ENCODE results near the gene ETV3L.

Gene ETV3L

DNA sequence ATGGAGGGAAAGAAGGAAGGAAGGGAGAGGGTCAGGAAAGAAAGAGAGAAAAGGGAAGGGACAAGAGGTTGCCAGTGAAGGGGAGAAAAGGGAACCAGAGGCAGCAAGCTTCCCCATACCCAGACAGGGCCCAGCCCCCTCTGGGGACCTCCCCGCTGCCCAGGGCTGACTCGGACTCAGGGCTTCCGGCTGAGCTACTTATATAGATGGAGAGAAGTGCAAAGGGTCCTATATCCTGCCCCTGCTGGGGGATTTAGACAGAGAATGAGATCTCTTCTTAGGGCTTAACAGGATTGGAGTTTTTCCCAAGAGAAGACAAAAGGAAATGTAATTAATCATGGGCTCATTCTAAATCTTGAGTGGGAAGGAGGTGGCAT, at the start of gene ETV3L:
ETV3L (minus strand) TSS at position 176 of the 377 bp plus-strand sequence. CDS start 285 bp downstream, outside the sequence.
- DNase-seq (ENCODE audit: low read depth in 2 of 2), result no peak

DNA sequence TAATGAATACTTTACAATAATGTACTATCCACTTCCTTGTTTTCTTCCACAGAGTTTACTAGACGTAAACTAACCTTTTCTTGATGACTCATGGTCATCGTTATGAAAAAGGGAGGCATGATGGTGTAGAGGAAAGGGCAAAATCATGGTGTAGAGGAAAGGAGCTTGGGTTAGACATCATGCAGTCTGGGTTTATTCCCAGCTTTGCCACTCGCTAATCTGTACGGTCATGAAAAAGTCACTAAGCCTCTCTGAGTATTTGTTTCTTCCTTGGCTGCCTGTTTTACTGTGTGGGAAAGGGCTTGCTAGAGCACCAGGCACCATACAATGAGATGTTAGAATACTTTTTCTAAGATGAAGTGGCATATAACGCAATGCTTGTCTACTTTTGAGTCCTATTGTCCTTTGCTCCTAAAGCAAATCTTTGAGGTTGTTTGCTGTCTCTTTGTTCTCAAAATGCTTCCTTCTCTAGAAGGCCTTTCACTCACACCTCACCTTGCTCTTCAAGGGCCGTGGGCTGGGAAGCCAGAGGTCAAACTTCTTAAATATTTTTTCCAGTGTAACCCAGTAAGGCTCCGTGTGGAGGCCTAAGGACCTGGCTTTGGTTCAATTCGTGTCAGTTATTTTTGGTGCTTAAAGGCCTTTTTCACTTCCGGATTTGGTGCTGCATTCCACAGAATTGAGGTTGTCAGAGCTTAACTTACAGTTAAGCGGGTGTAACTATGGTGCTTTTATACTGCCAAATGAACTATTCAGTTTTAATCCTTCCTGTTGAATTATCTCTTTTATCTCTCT, 48.5 kb upstream of the ETV3L start:
- no peak for DNase-seq (ENCODE audit: low read depth in 2 of 2)

DNA sequence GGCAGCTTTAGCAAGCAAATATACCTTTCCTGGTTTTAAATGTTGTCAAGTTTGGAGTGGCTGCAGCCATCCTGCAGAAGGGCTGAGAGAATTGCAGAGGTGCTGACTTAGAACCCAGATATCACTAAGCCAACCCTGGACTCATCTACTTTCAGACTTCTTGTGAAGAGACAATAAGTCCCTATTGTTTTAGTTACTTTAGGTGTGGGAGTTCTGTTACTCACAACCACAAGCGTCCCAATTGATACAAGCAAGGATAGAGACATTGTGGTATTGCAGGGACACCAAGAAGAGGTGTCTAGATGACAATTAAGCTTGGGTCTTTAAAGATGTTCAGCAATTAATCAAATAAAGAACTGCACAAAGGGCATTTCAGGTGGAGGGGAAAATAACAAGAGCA, 47.4 kb upstream of the ETV3L start:
- DNase-seq (ENCODE audit: low read depth in 2 of 2), result no peak

DNA sequence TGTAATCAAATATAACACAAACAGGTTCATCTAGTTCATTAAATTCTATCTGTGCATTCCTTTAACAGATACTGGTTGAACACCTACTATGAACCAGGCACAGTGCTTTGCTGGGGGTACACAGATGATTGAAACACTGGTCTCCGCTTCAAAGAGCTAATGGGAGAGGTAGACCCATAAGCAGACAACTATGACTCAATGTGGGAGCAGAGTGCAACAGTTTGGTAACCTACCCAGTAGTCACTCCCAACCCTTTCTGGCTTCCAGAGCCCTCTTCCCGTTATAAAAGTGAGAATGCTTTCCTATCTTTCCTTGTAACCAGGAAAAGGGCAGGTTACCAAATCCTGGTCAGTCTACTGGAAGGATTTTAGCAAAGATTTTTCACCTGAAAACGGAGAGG, 46.6 kb upstream of the ETV3L start:
- DNase-seq (ENCODE audit: low read depth in 2 of 2), result no peak

DNA sequence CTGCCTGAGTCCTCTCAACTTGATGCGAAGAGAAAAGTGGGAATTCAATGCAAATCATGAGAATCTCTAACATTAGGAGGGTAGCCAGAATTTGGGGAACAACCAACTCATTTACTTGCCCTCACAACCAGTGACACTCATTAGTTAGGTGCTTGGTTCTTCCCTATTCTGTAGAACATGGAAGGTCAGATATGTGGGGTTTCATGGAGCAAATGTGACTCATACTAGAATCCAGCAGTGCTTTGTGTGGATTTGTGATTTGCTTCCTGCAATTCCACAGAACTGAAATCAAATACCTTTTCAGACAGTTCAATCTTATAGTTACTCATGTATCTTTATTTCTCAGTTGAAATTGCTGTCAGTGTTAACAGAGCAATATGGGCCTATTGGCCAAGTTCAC, 45.5 kb upstream of the ETV3L start:
- DNase-seq (ENCODE audit: low read depth in 2 of 2), result no peak

DNA sequence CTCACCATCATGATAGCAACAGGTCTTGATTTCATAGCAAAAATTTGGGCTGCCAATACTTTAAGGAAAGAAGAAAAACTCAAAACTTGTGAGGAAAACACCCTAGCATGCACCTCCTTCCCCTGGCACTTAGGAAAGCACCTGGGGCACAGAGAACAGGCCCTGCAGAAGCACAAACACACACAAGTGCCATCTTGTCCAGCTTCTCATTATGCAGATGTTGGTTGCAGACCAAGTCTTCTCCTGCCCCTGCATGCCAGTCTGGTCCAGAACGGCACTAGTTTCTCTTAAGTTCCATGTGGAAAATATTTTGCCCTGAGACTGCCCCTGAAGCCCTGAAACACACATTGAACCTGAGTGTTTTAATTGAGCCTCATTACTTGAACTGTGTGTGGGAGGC, 44.9 kb upstream of the ETV3L start:
- no peak for DNase-seq (ENCODE audit: low read depth in 2 of 2)

DNA sequence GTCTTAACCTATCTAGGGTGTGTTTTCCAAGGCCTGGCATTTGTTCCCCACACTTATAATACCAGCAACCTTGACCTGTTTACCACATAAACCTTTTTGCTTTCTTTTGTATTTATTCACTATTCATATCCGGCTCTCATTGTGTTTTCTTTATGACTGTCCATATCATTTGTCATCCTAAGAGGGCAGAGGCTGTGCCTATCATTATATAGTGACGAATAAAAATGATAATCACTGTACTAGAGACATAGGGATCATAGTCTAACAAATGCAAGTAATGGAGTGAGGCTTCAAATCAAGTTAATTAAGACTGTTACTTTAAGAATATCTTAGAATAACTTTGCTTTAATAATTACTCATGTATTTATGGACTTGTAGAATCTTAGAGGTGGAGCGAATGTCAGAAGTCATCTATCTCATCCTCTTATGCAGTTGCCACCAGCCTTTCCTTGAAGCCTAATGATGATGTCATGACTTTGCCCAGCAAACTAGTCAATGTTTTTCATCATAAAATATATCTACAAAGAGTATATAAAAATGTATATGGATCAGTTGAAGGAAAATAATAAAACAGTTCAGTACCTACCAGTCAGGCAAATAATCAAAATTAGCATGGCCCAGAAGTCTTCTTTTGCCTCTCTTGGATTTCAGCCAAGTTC, 43.3 kb upstream of the ETV3L start:
- DNase-seq (ENCODE audit: low read depth in 2 of 2), result no peak

DNA sequence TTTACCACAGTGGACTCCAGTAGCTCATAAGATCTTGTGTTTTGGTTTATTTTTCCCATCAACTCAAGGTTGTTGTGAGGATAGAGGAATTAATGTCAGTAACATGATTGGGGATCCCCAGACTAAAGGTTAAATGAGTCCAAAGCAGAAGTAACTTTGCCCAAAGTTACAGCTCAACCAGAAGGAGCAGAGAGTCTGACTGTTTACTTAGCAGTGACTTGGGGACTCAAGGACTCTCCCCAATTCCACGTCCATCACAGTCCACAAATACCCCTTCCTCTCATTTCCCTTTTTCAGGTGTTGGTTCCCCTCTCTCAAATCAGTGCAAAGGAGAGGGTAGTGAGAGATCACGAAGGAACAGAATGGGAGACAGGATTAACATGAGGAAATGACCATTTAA, 42.6 kb upstream of the ETV3L start:
- no peak for DNase-seq (ENCODE audit: low read depth in 2 of 2)

DNA sequence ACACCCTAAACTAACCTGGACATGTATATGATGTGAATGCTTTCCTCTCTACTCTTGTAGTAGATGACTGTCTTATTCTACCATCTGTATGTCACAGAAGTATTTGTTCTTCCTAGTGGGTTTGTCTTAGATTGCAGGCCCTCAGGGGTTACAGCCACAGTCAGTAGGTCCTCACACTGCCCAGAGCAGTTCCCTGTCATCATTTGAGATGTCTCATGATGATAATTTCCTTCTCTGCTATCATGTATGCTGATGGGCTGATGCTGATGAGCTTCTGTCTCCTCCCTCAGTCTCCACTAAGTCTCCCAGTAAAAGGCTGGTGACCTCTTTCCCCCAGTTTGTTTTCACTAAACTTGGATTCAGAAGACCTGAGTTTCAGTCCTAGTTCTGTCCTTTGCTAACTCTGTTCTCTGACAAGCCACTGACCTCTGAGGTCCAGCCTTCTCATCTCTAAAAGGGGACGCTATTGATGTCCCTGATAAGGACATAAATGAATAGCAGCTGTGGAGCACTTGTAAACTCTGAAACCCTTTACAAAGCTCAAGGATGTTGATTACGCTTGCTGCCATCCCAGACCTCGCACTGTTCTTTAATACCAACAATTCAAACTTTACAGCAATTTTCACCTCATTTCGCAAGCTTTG, 41.7 kb upstream of the ETV3L start:
- no peak for DNase-seq (ENCODE audit: low read depth in 2 of 2)

DNA sequence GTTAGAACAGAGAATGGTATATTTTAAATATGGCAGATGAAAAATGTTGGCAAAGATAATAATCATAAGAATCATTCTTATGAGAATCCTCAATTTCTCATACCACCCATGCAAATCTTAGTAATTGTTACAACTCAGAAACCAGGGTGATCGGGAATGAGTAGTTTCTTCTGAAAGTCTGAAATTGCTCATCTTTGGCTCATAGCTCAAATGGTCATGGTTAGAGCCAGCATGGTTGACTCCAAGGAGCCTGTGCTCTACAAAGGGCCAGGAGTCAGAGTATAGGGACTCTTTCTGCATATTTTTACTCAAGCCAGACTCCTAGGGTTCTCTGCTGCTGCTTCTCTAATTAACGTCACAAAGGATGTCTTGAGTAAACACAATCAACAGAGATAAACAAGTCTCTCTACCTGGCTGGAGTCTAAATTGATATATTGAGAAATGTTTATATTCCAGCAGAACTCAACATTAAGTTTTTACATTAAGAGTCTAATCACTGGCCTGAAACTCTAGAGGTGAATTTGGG, 40.5 kb upstream of the ETV3L start:
- DNase-seq (ENCODE audit: low read depth in 2 of 2), result no peak

DNA sequence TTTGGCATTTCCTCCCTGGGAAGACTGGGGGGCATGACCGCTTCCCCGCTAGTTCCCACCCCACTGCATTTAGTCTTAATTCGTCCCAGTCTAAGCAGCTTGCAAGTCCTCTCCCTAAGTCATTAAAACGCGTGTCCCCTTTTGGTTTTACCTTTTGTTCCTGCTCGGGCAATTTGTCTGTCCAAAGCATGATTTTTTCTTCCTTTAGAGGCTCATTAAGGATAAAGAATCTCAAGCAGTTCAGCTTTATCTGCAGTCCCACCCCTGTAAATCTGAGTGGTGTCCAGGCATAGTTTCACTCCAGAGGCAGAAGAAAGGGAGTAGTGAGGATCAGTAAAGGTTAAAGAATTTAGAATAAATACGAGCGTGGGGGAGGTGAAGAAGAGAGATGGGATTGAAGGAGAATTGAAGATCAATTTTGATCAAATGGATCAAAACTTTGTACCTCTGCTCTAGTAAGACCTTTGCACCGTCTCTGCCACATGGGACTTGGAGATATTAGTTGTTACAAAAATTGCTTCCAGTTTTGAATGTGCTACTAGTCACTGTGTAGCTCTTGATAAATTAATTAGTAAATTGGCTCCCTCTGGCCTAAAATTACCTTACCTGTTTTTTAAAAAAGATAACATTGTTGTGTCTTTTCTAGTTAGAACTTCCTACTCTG, 39.6 kb upstream of the ETV3L start:
- no peak for DNase-seq (ENCODE audit: low read depth in 2 of 2)

DNA sequence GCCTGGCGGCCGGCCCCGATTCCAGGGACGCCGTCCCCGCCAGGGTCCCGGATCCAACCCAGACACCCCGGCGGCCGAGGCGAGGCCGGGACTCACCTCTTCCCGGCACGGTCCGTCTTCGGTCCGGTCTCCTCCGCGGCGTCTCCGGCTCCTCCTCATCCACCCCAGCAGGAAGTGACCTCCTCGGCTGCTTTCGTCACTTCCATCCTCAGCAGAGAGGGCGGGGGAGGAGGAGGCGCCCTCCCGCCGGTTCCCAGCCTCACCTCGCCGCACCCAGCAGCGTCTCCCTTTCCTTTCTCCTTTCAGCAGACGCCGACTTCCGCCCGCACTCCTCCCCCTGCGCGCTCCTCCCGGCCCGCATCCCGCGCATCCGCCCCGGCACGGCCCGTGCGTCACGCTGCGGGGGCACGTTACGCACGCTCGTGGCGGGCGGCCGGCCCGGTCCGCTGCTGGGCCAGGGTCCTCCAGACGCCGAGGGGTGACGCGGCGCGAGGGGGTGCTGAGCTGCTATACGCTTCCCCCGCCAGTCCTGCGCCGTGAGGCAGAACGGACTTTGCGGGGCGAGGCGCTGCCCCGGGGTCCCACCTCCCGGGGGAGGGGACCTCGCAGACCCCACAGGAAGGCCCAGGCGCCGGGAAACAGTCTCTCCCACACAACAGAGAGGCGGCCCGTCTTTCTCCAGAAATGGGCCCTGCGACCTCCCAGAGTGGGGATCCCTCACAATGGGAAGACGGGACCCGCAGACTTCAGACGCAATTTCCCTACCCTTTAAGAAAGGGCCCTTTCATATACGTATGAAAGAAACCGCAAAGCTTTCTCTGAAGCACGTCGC, 38.8 kb upstream of the ETV3L start, which contains the start of gene ETV3:
ETV3 (minus strand) TSS at position 176 of the 832 bp plus-strand sequence. CDS start 2,043 bp downstream, outside the sequence.
- peak; percentile 61 to 80 for DNase-seq (ENCODE audit: low read depth in 2 of 2)

DNA sequence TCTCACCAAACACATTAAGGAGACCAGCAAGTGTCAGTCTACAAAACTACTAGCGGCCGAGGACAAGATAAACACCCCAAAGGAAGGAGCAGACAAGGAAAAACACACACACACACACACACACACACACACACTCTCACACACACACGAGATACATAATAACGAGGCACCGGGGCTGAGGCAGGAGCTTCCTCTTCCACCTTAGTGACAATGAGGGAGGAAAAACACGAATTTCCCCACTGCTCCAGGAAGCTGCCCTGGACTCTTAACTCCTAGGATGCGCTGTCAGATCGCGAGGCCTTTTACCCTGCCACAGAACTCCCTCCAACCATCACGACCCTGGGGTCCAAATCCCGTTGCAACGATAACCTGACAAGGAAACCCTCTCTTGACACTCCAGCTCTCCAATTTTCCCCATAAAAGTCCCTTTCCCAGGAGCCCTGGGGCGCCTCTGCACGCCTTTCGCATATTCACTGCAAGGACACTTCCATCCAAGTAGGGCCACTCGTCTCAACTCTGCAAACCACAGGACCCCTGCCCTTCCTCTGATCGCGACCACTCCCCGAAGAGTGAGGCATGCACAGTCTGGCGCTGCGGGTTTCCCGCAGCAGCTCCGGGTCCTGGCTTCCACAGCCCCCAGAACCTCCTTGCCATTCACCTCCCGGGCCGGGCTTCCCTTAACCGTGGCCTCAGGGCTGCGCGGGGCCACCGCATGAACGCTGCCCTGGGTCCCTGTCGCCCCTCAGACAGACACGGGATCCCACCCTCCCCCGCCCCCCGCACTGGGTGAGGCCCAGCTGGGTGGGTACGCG, 38.0 kb upstream of the ETV3L start:
- no peak for DNase-seq (ENCODE audit: low read depth in 2 of 2)

DNA sequence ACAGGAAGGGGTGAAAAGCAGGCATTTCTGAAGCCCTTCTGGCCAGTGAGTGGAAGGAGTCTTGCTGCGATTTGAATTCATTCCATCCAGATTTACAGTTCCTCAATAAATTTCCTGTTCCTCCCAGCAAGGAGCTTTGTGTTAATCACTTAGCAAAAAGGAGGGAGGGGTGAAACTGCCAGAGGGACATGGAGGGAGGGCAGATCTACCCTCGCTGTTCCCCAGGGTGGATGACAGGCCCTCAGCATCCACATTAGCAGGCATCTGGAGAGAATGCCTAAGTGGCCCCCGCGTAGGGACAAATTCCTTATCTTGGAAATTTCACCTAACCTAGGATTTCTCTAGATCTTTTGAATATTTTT, 37.4 kb upstream of the ETV3L start:
- no peak for DNase-seq (ENCODE audit: low read depth in 2 of 2)

DNA sequence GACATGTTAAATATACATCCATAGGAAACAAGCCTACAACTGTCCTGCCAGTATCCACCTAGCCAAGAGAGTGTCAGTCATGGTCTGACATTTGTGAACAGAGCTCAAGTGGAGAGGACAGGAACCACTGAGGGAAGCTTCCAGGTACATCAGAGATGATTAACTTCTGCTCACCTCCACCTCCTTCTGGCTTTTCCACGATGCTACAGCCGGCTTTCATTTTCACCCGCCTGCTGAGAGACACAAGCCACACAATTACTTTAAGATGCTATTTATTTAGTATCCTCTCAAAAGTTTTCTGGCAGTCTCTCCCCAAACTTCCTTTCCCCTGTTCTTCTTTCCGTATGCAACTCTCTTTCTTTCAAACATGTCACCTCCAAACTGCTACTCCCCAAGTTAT, 36.5 kb upstream of the ETV3L start:
- no peak for DNase-seq (ENCODE audit: low read depth in 2 of 2)

DNA sequence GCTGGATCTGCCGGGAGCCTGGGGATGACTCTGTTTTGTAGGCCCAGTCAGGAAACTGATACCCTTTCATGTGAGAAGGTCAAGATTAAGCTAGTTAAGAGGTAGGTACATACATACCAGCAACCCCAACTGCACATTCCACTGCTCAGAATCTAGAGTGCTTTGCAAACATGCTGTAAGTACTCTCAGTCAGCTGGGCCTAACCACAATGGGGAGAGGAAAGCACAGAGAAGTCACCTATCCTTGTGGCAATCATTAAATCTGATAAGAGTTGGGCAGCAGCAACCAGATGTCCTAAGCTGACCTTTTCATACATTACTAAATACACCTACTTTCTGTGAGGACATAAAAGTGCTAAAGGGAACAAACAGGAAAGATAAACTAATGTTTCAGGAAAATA, 36.0 kb upstream of the ETV3L start:
- no peak for DNase-seq (ENCODE audit: low read depth in 2 of 2)

DNA sequence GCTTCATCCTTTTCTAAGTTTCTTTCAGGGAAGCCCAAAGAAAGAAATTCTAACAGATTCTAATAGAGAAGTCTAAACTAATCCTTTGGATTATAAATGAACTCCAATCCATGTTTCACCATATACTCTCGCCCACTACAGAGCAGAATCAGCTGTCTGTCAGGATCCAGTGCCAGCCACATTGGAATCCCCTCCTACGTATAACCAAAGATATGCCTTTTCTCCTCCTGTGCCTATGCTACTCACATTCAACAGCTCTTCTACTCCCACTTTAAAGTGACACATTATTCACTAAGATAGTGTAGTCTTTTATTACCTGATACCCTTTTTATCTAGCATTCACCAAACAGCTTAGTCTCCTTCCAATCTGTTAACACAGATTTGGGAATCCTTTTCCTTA, 35.5 kb upstream of the ETV3L start:
- no peak for DNase-seq (ENCODE audit: low read depth in 2 of 2)

DNA sequence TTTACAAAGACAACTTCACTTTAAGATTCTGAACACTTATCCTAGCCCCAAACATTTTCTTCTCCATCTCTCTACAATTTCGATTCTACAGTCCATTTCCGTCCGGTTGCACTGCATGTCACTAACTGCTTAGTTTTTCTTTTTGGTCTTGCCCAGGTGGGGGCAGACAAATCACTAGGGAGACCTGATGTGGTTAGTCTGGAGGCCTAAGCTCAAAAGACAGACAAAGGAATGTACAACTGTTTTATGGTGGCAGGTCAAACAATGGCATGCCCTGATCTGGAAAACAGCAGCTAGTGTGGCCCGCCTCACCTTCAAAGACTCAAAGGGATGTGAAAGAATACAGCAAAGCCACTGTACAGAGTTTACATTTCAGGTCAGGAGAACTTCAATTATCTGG, 34.8 kb upstream of the ETV3L start:
- no peak for DNase-seq (ENCODE audit: low read depth in 2 of 2)

DNA sequence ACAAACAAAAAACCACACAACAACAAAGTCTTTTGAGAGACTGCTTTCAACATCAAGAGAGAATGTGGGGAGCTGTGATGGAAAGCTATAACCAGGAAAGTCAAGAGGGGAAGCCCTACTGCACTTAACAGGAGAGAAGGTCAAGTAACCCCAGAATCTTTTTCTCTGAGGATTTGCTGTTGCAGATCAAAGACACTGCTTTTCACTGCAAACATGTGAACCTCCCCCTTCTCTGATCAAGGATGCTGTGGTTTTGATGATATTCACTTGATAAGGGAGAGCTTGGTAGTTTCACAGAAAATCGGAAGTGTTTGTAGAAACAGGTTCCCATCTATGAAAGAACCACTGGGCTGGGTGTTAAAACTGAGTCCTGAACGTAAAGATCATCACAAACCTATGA, 33.8 kb upstream of the ETV3L start:
- no peak for DNase-seq (ENCODE audit: low read depth in 2 of 2)

DNA sequence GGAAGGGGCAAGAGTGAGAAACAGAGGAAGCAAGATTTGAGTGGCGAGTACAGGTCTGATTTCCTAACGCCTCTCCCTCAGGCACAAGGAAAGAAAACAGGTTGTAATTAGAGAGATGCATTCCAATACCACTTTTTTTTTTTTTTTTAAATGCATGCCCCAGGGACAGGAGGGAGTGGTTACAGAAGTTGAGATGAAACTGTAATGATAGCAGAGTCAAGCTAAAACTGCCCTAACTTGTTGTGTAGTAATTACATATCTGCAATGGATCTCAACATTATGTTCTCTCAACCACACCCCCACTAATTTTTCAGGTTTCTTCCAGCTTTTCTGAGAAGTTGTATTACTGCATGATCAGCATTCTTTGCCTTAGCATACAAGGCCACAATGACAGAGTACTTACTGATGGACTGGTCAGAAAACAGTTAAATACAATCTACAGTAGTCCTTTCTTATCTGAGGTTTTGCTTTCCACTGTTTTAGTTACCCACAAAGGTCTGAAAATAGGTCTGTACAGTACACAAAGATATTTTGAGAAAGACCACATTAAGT, 33.1 kb upstream of the ETV3L start:
- no peak for DNase-seq (ENCODE audit: low read depth in 2 of 2)

Measured in fibroblast of skin of left biceps (primary cell).